Left lung (tissue), 10 donors: ENCODE results near the gene UTP25. TPM values are rescaled to one million over a fixed set of nuclear protein-coding genes. Genes with fewer than 3 reads are reported as not detected.
A peak's percentile ranks its signal among the peaks of the same experiment; 100 is the strongest.

Experiments
- ATAC-seq: fragments of 200-7000 bp; cut with Tn5 transposase; one replicate; pipeline ENCODE4 v1.9.1; 2020; ENCODE audit warnings: moderate library complexity
- DNase-seq, 4 donors: peaks; one replicate each; pipeline ENCODE4 v3.0.0-alpha.2; 2013 to 2020
- H3K27ac ChIP-seq, 2 donors: fragments of 200-600 bp; sonication (generic) in 1 of 2; one replicate each; pipeline versions ENCODE4 v1.5.0 to v1.8.0; 2020 to 2021
- H3K27me3 ChIP-seq, 2 donors: fragments of 200-600 bp; sonication (generic) in 1 of 2; one replicate each; pipeline versions ENCODE4 v1.5.0 to v1.8.0; 2020 to 2021
- H3K36me3 ChIP-seq, 2 donors: fragments of 200-600 bp; sonication (generic) in 1 of 2; one replicate each; pipeline versions ENCODE4 v1.5.0 to v1.8.0; 2020 to 2021
- H3K4me1 ChIP-seq, 2 donors: fragments of 200-600 bp; one replicate each; pipeline ENCODE4 v1.8.0; 2021
- H3K4me3 ChIP-seq, 2 donors: fragments of 200-600 bp; sonication (generic) in 1 of 2; one replicate each; pipeline versions ENCODE4 v1.5.0 to v1.8.0; 2020 to 2021; ENCODE audit warnings: mild to moderate bottlenecking in 1 of 2
- H3K9me3 ChIP-seq, 2 donors: fragments of 200-600 bp; sonication (generic) in 1 of 2; one replicate each; pipeline versions ENCODE4 v1.5.0 to v1.8.0; 2020 to 2021
- CTCF ChIP-seq, 2 donors: fragments of 200-600 bp; sonication (generic) in 1 of 2; IDR thresholded peaks; one replicate each; pipeline versions ENCODE4 v1.5.0 to v1.8.0; 2021; ENCODE audit warnings: antibody characterized with exemption in 2 of 2
- intact Hi-C, 2 donors: fragments of 100-400 bp; cut with DNase I; formaldehyde crosslinking; loops; one replicate each; pipeline versions ENCODE4 v1.11.2 to v1.14.2; 2022
- polyA plus RNA-seq, 6 donors: library from polyadenylated mRNA; unstranded; fragments of 120-200 nt; gene quantifications; one replicate each; pipeline ENCODE4 v1.2.1, GENCODE V29; 2013; ENCODE audit not compliant: insufficient read length in 6 of 6
- total RNA-seq, 2 donors: library from RNA; stranded (reverse); fragmentation: NEBNext Ultra II Directional; extraction: Animal tissue kit (Norgen Biotek cat#: 25700); gene quantifications; one replicate each; pipeline ENCODE4 v1.2.1, GENCODE V29; 2021
- donor health status: DM: no; HTN: yes; CAD: no.
- donor health status: DM: no; HTN: no; CAD: no.

Gene UTP25
- total and polyA plus RNA-seq, 8 donors, result 4.1 to 11.5 (median 10.3) TPM

- Histone ChIP-seq H3K9me3 (no peaks in the 10 kb centered on the region), H3K27ac (no peak overlapping the region), H3K4me3 (no peak overlapping the region), H3K36me3 (peaks cover 0 to 97% of the 10 kb centered on the region in 2 donors), H3K4me1 (peaks cover 0 to 9% of the 10 kb centered on the region in 2 donors), H3K27me3 (no peaks in the 10 kb centered on the region)
- intact Hi-C loops, result no loop called here
- TF ChIP-seq CTCF (IDR thresholded peaks at IDR 0.05), result no peak
- no peak for DNase-seq
- no peak for ATAC-seq
Observed at GRCh38 chr1:209838537-209838936, 10.8 kb downstream of the UTP25 start.

GRCh38 chr1:209839875-209840546, 12.2 kb downstream of the UTP25 start:
- TF ChIP-seq CTCF (IDR thresholded peaks at IDR 0.05), result no peak
- H3K27ac ChIP-seq, result peak overlapping the region in 1 of 2 donors; percentile 31
- peaks cover 0 to 9% of the 10 kb centered on the region in 2 donors for H3K4me1 ChIP-seq
- no peak for DNase-seq
- H3K27me3 ChIP-seq, result no peaks in the 10 kb centered on the region
- peaks cover 0 to 96% of the 10 kb centered on the region in 2 donors for H3K36me3 ChIP-seq
- peak; percentile 84 for ATAC-seq
- no peak overlapping the region for H3K4me3 ChIP-seq
- no peaks in the 10 kb centered on the region for H3K9me3 ChIP-seq
- intact Hi-C loops, result no loop called here

GRCh38 chr1:209840611-209841010, 12.8 kb downstream of the UTP25 start:
- intact Hi-C loops, result no loop called here
- Histone ChIP-seq H3K27me3 (no peaks in the 10 kb centered on the region), H3K36me3 (peaks cover 0 to 92% of the 10 kb centered on the region in 2 donors), H3K27ac (no peak overlapping the region), H3K4me1 (peaks cover 0 to 9% of the 10 kb centered on the region in 2 donors), H3K4me3 (no peak overlapping the region), H3K9me3 (no peaks in the 10 kb centered on the region)
- ATAC-seq (no peak), DNase-seq (no peak)
- TF ChIP-seq CTCF (IDR thresholded peaks at IDR 0.05), result no peak

- TF ChIP-seq CTCF (IDR thresholded peaks at IDR 0.05), result no peak
- H3K9me3 ChIP-seq, result no peaks in the 10 kb centered on the region
- intact Hi-C loops, result no loop called here
- peak; percentile 72 for ATAC-seq
- DNase-seq, result no peak
- peaks cover 0 to 83% of the 10 kb centered on the region in 2 donors for H3K36me3 ChIP-seq
- H3K4me1 ChIP-seq, result peaks cover 0 to 2% of the 10 kb centered on the region in 2 donors
- H3K27me3 ChIP-seq, result no peaks in the 10 kb centered on the region
- no peak overlapping the region for H3K27ac ChIP-seq
- H3K4me3 ChIP-seq, result no peak overlapping the region
Observed at GRCh38 chr1:209844695-209845407, 17.1 kb downstream of the UTP25 start.

- Histone ChIP-seq H3K27ac (no peak overlapping the region), H3K27me3 (no peaks in the 10 kb centered on the region), H3K4me1 (no peaks in the 10 kb centered on the region), H3K4me3 (no peak overlapping the region), H3K9me3 (no peaks in the 10 kb centered on the region), H3K36me3 (peaks cover 0 to 79% of the 10 kb centered on the region in 2 donors)
- intact Hi-C loops, result no loop called here
- peak; percentile 59 for ATAC-seq
- TF ChIP-seq CTCF (IDR thresholded peaks at IDR 0.05), result no peak
- DNase-seq, result no peak
Observed at GRCh38 chr1:209845408-209845725, 17.6 kb downstream of the UTP25 start.
